CD4-positive, alpha-beta T cell treated with Interleukin-10 for 1 hour (primary cell): Measurements from ENCODE around the gene TSPAN10.
A peak's percentile ranks its signal among the peaks of the same experiment; 100 is the strongest.

Experiments used
- DNase-seq: peaks from one replicate; pipeline ENCODE4 v3.0.0-alpha.2; 2020

TSPAN10 gene

GRCh38 chr17:81665205-81666091, 28.5 kb downstream of the TSPAN10 start:
- DNase-seq = peak; percentile 41

DNA sequence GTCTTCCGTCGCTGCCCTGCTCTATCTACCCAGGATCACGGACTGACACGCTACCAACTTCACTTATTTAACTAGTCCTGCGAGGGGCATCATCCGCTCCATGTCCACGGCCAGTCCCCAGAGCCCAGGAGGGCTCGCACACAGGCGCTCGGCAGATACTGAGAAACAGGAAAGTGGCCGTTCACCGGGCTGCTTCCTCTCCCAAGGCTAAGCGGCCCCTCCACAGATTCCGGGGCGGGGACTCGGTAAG, 29.0 kb downstream of the TSPAN10 start:
- DNase-seq = peak; percentile 30

DNA sequence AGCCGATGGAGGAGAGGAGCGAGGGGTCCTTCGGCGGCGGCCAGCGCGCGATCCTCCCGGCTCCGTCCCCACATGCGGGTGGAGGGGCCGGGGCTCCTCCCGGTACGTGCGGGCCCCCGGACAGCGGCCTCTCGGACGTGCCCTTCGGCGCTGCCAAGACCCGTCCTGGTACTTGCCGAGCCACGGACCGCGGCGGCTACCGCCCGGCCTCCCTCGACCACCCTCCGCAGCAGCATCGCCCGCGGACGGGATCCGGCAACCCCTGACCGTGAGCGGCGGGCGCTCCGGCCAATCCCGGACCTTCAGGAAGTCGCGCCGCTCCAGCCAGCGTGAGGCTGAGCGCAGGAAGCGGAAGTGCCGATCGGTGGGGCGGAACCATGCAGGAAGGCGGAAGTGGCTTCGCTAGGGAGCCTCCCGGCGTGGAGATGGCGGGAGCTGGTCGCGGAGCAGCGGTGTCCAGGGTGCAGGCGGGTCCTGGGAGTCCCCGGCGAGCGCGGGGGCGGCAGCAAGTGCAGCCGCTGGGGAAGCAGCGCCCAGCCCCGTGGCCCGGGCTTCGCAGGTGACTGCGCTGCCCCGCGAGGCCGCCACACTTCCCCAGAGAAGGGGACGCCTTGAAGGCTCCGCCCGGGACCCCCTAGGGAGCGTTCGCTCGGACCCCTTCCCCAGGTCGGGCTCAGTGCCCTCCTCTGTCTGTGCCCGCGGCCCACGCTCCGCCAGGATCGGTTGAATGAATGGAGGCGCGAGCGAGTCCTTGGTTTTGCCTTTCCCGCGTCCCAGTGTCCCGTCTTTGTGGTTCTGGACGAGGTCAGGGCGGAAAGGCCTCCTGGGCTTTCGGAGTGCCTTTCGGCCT, 29.6 kb downstream of the TSPAN10 start, which contains the start of the genes CCDC137 and OXLD1:
CCDC137 (plus strand) TSS at position 396 of the 850 bp plus-strand sequence; CDS start at position 426, 30 bp downstream.
OXLD1 (minus strand) TSS at position 264 of the 850 bp plus-strand sequence; CDS start at position 236, 28 bp downstream.
- peak; percentile 92 for DNase-seq

- no peak for DNase-seq
Measured at GRCh38 chr17:81667754-81668153, 30.8 kb downstream of the TSPAN10 start.

DNA sequence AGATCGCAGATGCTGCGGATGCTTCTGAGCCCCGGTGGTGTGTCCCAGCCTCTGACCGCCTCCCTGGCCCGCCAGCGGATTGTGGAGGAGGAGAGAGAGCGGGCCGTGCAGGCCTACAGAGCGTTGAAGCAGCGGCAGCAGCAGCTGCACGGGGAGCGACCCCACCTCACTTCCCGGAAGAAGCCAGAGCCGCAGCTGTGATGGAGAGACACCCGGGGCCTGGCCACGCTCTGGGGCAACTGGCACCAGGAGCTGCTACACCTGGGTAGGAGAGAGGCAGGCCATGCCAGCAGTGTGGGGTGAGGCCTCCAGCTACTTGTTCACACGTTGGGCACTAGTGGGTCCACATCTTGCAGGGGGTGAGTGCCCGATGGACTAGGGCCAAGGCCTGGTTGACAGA, 35.5 kb downstream of the TSPAN10 start:
- no peak for DNase-seq

DNA sequence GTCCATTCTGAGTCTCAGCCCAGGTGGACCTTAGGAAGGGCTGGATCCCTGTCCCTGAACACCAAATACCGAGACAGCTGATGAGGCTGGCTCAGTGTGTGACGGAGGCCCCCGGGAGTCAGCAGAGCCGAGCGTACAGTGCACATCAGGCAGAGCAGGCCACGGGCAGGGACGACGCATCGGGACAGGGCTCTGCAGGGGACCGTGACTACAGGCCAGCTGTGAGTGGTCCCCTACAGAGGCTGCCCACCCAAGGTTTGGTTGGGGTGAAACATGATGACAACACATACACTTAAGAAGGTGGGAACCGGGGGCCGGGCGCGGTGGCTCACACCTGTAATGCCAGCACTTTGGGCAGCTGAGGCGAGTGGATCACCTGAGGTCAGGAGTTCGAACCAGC, 36.0 kb downstream of the TSPAN10 start:
- DNase-seq = no peak

GRCh38 chr17:81673561-81674258, 36.7 kb downstream of the TSPAN10 start:
- DNase-seq = no peak

DNA sequence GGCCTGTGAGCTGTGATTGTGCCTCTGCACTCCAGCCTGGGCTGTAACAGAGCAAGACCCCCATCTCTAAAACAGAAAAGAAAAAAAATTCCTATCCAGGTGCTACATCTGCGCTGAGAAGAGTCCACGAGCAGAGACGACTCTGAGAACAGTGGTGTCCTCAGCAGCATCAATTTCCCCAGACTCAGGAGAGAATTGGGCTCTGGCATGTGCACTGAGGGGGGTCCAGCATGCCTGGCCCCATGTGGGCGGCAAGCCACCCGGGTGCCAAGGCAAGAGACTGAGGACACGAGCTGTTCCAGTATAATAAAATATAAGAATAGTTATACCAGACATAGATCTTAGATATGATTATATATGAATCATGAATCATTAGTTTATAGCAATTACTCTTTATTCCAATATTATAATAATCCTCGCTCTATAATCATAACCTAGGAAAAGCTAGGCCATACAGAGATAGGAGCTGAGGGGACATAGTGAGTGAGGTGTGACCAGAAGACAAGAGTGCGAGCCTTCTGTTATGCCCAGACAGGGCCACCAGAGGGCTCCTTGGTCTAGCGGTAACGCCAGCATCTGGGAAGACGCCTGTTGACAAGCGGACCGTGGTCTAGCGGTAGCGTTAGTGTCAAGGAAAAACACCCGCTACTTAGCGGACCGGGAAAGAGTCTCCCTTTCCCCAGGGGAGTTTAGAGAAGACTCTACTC, 38.7 kb downstream of the TSPAN10 start:
- DNase-seq = peak; percentile 45

- DNase-seq = no peak
Measured at GRCh38 chr17:81676906-81677305, 39.9 kb downstream of the TSPAN10 start.

DNA sequence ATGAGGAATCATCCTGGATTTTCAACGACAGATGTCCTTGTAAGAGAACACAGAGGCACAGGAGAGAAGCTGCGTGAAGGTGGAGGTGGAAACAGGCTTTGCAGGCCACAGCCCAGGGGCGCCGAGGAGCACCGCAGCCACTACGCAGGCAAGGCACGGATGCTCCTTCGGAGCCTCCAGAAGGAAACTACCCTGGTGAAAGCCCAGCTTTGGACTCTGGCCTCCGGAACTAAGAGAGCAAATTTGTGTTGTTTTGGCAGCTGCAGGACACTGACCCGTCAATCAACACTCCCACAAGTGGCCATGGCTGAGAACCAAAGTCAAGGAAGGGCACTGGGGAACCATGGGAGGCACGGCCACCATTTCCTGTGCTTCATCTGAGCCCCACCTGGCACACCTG, 43.2 kb downstream of the TSPAN10 start:
- no peak for DNase-seq

GRCh38 chr17:81681672-81682071, 44.7 kb downstream of the TSPAN10 start:
- DNase-seq = no peak

DNA sequence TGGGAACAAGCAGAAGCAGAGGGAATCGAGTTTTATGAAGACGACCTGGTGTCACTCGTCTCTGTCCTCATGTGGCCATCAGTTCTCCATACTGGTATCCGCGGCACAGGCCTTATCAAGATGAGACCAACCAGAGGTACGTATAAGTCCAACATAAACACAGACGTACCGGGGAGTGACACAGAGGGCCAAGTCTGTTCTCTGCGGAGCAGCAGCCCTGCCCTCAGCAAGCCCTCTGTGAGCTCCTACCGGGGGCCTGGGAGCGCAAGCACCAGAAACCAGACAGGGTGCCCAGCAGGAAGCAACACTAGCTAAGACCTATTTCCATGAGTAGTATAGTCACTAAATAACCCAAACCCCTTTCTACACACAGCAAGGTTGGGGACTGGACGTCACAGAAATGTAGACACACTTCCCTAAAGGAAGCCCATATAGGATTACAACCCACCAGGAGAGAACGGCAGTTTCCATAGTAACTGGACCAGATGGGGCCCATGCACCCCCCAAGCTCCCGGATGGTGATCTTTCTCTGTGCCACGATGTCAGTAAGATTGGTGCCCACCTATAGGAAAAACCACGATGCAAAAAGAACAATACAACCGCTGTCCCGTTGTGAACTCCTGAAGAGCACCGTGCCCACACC, 45.7 kb downstream of the TSPAN10 start:
- no peak for DNase-seq

- no peak for DNase-seq
Measured at GRCh38 chr17:81683208-81683583, 46.2 kb downstream of the TSPAN10 start.

DNA sequence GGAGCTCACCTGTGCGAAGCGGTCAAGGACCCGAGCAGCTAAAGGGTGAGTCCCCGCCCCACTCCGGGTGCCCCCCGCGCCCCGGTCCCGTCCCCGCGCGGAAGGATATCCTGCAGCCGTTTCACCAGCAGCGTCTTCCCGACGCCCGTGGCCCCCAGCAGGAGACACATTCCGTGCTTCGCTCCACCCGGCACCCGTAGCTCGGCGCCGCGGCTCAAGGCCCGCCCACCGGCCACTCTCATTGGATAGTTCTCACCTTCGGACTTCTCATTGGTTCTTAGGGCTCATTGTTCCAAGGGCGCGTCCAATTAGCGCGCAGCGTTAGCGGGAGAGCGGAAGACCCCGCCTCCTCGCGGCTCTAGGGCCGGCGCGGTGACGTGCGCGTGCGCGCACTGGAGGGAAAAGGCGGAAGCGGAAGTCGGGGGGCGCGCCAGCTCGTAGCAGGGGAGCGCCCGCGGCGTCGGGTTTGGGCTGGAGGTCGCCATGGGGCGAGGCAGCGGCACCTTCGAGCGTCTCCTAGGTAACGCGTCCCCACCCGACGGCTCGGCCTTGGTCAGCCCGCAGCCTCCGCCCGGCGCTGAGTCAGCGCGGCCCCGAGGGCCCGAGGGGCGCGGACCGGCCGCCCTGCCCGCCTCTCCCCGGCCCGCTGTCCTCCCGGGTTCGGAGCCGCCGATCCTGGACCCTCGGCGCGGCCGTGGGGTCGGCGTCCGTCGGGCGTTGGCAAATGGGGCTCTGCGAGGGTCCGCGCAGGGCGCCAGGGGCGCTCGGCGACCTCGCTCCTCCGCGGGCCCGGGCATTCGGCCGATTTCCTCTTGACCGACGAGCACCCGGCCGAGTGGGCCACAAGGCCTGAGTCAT, 46.8 kb downstream of the TSPAN10 start, which contains the start of the genes ARL16 and HGS:
ARL16 (minus strand) TSS at position 214 of the 858 bp plus-strand sequence; CDS start at position 170, 44 bp downstream.
HGS (plus strand) TSS at position 428 of the 858 bp plus-strand sequence; CDS start at position 484, 56 bp downstream.
- DNase-seq = peak; percentile 99

- DNase-seq = no peak
Measured at GRCh38 chr17:81684442-81684911, 47.5 kb downstream of the TSPAN10 start.

DNA sequence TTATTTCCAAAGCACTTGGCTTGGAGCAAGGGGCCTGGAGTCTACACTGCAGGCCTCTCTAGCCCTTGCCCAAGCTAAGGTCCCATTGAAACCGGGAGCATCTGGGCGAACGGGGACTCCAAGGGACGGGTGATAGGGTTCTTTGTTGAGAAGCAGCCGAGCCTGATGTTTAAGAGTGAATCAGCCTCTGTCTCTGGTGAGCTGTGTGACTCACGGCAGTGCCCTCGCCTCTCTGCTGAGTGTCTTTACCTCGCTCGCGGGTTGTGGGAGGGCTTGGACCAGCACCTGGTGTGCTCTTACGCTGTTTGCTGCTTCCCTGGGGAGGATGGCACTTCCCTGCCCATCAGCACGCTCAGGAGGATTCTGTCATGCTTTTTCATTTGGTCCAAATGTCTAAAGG, 48.1 kb downstream of the TSPAN10 start:
- DNase-seq = no peak

DNA sequence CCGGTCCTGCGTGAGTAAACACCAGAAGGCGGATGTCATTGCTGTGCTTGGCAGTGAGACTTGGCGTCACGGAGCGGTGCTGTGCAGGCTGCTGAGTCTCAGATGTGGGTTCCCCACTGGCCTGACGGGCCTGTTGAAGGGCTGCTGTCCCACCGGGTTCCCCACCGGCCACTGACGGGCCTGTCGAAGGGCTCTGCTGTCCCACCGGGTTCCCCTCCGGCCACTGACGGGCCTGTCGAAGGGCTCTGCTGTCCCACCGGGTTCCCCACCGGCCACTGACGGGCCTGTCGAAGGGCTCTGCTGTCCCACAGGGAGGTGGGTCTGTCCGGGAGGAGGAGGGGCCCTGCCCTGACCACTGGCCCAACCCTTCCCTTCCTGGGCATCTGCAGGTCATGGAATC, 49.6 kb downstream of the TSPAN10 start:
- DNase-seq = no peak

- no peak for DNase-seq
Measured at GRCh38 chr17:81687770-81688541, 51.0 kb downstream of the TSPAN10 start.

DNA sequence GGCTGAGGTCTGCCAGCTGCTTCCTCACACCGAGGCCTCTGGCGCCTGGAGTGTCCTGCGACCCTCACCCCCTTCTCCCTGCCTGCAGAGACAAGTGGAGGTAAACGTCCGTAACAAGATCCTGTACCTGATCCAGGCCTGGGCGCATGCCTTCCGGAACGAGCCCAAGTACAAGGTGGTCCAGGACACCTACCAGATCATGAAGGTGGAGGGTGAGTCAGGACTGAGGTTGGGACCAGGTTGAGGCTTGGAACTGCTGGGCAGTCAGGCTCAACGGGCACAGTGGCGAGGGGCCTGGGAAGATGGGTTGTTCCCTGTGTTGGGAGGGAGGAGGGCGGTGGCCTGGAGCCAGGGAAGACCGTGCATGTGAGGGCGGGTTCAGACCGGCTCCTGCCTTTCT, 51.6 kb downstream of the TSPAN10 start:
- no peak for DNase-seq

DNA sequence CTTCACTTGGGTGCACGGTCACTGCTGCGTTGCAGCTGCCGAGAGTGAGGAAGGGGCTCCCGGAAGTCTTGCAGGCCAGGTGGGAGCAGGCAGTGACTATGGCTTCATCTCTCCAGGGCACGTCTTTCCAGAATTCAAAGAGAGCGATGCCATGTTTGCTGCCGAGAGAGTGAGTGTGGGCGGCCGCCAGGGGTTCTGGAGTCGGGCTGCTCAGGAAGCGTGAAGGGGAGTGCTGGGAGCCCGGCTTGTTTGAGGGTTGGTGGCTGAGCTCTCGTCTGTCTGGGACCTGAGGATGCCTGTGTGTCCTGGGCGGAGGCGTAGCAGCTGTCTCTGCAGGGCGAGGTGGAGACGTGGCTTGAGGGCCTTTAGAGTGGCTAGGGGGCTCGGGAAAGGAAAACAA, 53.1 kb downstream of the TSPAN10 start:
- no peak for DNase-seq
